ENCODE data around the gene OR6C2.
"Not testable (repeated sequence)": the region's sequence is repeated elsewhere in the genome, so short reads cannot be mapped to it uniquely, and the experiment has no call there.

Gene OR6C2

DNA sequence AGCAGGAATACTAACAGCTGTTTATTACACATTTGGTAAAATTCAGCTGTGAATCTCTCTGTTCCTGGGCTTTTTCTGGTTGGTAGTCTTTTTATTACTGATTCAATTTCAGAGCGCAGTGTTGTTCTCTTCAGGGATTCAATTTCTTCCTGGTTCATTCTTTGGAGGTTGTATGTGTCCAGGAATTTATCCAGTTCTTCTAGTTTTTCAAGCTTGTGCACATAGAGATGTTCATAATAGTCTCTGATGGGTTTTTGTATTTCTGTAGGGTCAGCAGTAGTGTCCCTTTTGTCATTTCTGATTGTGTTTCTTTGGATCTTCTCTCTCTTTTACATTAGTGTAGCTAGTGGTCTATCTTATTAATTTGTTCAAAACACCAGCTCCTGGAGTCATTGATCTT is 26.9 kb upstream of the OR6C2 start:
- TF ChIP-seq, protein P1, sequence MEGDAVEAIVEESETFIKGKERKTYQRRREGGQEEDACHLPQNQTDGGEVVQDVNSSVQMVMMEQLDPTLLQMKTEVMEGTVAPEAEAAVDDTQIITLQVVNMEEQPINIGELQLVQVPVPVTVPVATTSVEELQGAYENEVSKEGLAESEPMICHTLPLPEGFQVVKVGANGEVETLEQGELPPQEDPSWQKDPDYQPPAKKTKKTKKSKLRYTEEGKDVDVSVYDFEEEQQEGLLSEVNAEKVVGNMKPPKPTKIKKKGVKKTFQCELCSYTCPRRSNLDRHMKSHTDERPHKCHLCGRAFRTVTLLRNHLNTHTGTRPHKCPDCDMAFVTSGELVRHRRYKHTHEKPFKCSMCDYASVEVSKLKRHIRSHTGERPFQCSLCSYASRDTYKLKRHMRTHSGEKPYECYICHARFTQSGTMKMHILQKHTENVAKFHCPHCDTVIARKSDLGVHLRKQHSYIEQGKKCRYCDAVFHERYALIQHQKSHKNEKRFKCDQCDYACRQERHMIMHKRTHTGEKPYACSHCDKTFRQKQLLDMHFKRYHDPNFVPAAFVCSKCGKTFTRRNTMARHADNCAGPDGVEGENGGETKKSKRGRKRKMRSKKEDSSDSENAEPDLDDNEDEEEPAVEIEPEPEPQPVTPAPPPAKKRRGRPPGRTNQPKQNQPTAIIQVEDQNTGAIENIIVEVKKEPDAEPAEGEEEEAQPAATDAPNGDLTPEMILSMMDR (IDR thresholded peaks at IDR 0.05; ENCODE audit: low read depth, low read length), result no peak
- DNase-seq (ENCODE audit: low read depth in 2 of 2), result no peak
- H3K4me3 ChIP-seq (replicated peaks in 1 of 2; ENCODE audit: low read depth in 2 of 2, low read length in 2 of 2), result no peak overlapping the region

DNA sequence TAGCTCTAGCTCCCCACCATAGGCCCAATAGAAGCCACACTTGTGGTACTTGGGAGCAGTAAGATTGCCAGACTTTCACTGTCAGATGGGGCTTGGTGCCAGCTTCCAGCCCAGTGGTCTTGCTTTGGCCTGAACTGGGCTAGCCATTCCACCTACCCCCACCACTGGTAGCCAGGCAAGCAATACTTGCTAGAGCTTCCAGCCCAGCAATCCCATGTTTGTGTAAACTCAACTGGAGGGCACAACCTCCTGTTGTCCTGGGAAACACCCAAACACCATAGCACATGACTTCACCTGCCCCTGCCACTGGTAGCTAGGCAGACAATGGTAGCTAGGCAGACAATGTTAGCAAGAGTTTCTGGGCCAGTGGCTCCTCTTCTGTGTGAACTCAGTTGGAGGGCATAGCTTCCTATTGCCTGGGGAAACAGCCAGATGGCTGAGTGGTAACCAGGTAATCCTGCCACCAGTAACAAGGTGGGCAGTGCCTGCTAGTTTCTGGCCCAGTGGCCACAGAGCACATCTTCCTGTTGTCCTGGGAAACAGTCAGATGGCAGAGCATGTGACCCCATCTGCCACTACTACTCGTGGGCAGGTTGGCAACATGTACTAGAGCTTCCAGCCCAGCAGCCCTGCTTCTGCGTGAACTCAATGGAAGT is 23.4 kb upstream of the OR6C2 start:
- DNase-seq (ENCODE audit: low read depth in 2 of 2), result no peak
- TF ChIP-seq, protein P1 (IDR thresholded peaks at IDR 0.05; ENCODE audit: low read depth, low read length), result no peak

DNA sequence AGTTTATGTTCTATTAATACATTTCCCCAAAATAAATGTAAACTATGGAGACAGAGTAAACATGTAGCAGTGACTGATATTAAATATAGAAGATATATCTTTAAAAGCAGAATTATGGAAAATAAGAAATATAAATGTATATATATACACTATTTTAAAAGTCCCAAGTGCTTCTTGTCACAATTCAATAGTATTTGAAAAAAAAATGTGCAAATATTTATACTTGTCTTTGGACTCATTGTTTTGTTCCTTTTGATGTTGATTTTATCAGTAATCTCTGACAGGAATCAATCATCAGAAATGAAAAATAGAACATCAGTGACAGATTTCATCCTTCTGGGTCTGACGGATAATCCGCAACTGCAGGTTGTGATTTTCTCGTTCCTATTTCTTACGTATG is 17.9 kb upstream of the OR6C2 start, which contains the start of gene OR6C76:
Gene OR6C76 (plus strand): TSS at position 301 of the 400 bp plus-strand sequence. CDS start 0 bp downstream, at position 301.
- DNase-seq (ENCODE audit: low read depth in 2 of 2), result no peak
- no peak within 1 kb of the TSS for H3K4me3 ChIP-seq (replicated peaks in 1 of 2; ENCODE audit: low read depth in 2 of 2, low read length in 2 of 2)
- TF ChIP-seq, protein P1 (IDR thresholded peaks at IDR 0.05; ENCODE audit: low read depth, low read length), result no peak

More for the DNA sequence above, 23.4 kb upstream of the OR6C2 start:
- no peak overlapping the region for H3K4me3 ChIP-seq (replicated peaks in 1 of 2; ENCODE audit: low read depth in 2 of 2, low read length in 2 of 2)

DNA sequence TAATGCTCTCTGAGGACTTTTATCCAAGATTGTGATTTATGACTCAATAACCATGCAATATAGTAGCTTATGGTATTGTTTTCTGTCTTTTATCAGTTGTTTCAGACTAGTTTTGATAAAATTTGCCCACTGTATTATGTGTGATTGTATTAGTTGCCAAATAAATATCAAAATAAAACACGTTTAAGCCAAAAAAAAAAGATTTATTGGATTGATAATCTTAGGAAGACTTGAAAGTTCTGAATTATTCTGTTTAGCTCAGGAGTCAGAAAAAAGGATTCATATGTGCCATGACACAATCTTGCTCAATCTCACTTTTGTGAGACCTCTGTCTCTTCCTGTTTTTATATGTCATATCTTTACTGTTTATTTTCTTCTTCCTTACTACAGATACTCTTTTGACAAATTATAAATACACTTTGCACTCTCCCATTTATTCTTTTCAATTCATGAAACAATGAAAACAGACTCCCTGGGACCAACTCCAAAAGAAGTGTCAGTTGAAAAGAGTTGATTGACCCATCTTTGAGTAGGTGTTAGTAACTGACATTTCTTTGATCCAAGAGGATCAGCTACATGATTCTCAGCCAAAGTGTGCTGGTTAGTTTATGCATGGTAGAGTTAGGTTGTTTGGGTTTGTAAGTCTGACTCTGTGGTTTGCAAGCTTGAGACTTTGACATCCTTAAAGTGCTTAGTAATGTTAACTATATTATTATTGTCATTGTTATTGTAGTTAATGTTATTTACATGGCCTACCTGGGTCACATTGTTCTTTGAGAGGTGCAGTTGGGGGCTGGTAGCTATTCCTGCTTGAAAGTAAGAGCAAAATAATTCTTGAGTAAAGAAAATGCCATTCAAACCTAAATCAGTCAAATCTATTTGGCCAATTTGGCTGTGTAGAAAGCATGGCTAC is 15.3 kb upstream of the OR6C2 start:
- no peak for DNase-seq (ENCODE audit: low read depth in 2 of 2)
- H3K4me3 ChIP-seq (replicated peaks in 1 of 2; ENCODE audit: low read depth in 2 of 2, low read length in 2 of 2), result no peak overlapping the region
- TF ChIP-seq, protein P1 (IDR thresholded peaks at IDR 0.05; ENCODE audit: low read depth, low read length), result no peak

DNA sequence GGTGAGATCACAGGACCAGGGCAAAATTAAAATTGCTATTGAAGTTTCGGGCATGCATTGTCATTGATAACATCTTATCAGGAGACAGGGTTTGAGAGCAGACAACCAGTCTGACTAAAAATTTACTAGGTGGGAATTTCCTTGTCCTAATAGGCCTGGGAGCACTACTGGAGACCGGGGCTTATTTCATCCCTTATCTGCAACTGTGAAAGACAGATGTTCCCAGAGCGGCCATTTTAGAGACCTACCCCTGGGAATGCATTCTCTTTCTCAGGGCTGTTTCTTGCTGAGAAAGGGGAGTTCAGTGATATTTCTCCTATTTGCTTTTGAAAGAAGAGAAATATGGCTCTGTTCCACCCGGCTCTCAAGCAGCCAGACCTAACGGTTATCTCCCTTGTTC is 2.6 kb upstream of the OR6C2 start:
- not testable (repeated sequence) for H3K4me3 ChIP-seq (replicated peaks in 1 of 2; ENCODE audit: low read depth in 2 of 2, low read length in 2 of 2); DNase-seq (ENCODE audit: low read depth in 2 of 2)

DNA sequence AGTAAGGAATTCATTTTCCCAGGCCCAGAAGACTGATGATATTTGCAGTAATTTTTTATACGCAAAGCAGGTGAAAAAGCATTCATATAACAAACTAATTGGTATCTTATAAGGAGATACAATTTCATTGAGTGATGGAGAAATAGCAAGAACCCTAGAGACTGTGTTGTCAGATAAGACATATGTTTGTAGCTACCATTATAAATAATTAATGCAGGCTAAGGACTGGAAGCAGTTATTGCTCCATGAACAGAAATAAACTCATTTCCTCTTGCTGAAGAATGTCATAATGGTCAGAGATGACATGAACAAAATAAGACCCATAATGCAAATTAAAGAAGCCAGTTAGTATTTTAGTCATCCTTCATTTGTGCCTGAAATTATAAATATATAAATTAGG is 1.5 kb downstream of the OR6C2 start:
- DNase-seq (ENCODE audit: low read depth in 2 of 2), result no peak
- TF ChIP-seq, protein P1 (IDR thresholded peaks at IDR 0.05; ENCODE audit: low read depth, low read length), result no peak

DNA sequence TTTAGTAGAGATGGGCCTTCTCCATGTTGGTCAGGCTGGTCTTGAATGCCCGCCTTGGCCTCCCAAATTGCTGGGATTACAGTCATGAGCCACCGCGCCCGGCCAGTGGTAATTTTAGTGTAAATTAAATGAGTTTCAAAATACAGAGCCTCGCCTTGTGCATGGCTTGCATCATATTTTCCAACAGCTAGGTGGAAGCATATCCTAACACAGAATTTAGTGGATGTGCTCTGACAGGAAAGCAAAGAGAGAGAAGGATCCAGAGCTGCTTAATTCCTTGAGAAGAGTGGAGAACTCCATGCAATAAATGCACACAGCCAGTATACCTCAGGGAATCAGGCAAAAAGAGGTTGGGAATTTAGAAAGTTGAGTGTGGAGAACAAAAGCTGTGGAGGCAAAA is 2.5 kb downstream of the OR6C2 start:
- TF ChIP-seq, protein P1 (IDR thresholded peaks at IDR 0.05; ENCODE audit: low read depth, low read length), result no peak
- DNase-seq (ENCODE audit: low read depth in 2 of 2), result no peak

More for the DNA sequence above, 1.5 kb downstream of the OR6C2 start:
- no peak overlapping the region for H3K4me3 ChIP-seq (replicated peaks in 1 of 2; ENCODE audit: low read depth in 2 of 2, low read length in 2 of 2)

More for the DNA sequence above, 2.5 kb downstream of the OR6C2 start:
- no peak overlapping the region for H3K4me3 ChIP-seq (replicated peaks in 1 of 2; ENCODE audit: low read depth in 2 of 2, low read length in 2 of 2)

All from cardiac fibroblast (primary cell).